ENCODE data around the gene KCNB1. TPM values are rescaled to one million over a fixed set of nuclear protein-coding genes. Genes with fewer than 3 reads are reported as not detected.

KCNB1 gene
- polyA plus RNA-seq, 1 donor from 2014 or later = 3.6 TPM

DNA sequence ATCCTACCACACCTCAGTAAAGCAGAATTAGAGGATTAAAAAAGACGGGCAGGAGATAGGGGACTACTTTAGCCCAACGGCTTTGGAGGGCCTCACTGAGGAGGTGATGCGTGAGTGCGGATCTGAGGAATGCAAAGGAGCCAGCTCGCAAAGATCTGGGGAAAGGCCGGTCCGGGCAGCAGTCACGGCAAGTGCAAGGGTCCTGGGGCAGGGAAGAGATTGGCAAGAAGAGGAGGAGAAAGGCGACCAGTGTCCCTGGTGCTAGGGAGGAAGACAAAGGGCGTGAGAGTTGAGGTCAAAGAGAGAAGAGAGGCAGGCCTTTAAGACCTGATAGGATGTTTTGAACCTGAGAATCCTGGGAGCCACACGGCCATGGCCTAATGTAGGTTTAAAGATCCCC, 86.8 kb downstream of the KCNB1 start:
- no peak overlapping the region for H3K9ac ChIP-seq (ENCODE audit: low read length)
- TF ChIP-seq TAF1 (IDR thresholded peaks at IDR 0.05; ENCODE audit: low read depth) = no peak
- TF ChIP-seq POLR2AphosphoS5 (IDR thresholded peaks at IDR 0.05) = no peak
- no peak for TF ChIP-seq EZH2 (IDR thresholded peaks at IDR 0.05; ENCODE audit: borderline replicate concordance, insufficient read depth, low read length, poor library complexity, severe bottlenecking)
- no peak for TF ChIP-seq REST (IDR thresholded peaks at IDR 0.05; ENCODE audit: borderline replicate concordance)
- no peak for TF ChIP-seq MXI1 (conservative IDR thresholded peaks at IDR 0.05; ENCODE audit: poor library complexity, severe bottlenecking)
- TF ChIP-seq SMC3 (conservative IDR thresholded peaks at IDR 0.05; ENCODE audit: poor library complexity) = no peak
- TF ChIP-seq RAD21 (conservative IDR thresholded peaks at IDR 0.05) = no peak
- no peak for TF ChIP-seq CTCF (IDR thresholded peaks at IDR 0.05; ENCODE audit: poor library complexity, severe bottlenecking)
- H3K9me2 ChIP-seq (ENCODE audit: insufficient read depth, low read length) = no peaks in the 10 kb centered on the region
- no peaks in the 10 kb centered on the region for H4K20me1 ChIP-seq (ENCODE audit: insufficient read depth)
- H3K27ac ChIP-seq (ENCODE audit: low read length) = no peak overlapping the region
- no peak overlapping the region for H3K4me3 ChIP-seq (ENCODE audit: low read length)
- H3K4me2 ChIP-seq (ENCODE audit: low read length) = no peak overlapping the region
- no peak overlapping the region for H2AFZ ChIP-seq (ENCODE audit: low read depth, low read length)
- no peaks in the 10 kb centered on the region for H3K36me3 ChIP-seq (ENCODE audit: insufficient read depth, low read length)
- H3K9me3 ChIP-seq (ENCODE audit: low read length) = no peaks in the 10 kb centered on the region
- H3K27me3 ChIP-seq (ENCODE audit: insufficient read depth, low read depth, low read length) = no peaks in the 10 kb centered on the region
- no peaks in the 10 kb centered on the region for H3F3A ChIP-seq (ENCODE audit: insufficient read depth, low read length, poor library complexity, severe bottlenecking)
- H3K79me2 ChIP-seq (replicated peaks; ENCODE audit: insufficient read depth, low read length) = no peaks in the 10 kb centered on the region

DNA sequence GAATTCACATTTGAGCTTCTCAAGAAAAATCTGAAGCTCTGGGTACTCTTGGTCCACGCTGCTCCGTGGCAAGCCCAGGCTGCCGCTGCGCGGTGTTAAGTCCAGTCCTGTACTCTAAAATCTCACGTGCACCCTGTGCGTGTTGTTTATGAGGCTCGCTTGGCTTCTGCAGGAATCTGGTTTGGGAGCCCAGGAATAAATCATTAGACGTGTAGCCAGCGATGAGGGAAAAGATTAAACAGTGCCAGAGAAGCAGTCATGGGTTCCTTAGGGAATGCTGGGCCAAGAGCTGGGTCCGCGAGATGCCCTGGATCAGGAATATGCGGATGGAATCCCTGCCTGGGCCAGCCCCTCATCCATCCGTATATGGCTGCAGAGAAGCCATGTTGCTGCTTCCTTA, 87.3 kb downstream of the KCNB1 start:
- no peaks in the 10 kb centered on the region for H3K9me2 ChIP-seq (ENCODE audit: insufficient read depth, low read length)
- no peaks in the 10 kb centered on the region for H3K27me3 ChIP-seq (ENCODE audit: insufficient read depth, low read depth, low read length)
- H3K4me3 ChIP-seq (ENCODE audit: low read length) = no peak overlapping the region
- H3K36me3 ChIP-seq (ENCODE audit: insufficient read depth, low read length) = no peaks in the 10 kb centered on the region
- H3K79me2 ChIP-seq (replicated peaks; ENCODE audit: insufficient read depth, low read length) = no peaks in the 10 kb centered on the region
- H2AFZ ChIP-seq (ENCODE audit: low read depth, low read length) = no peak overlapping the region
- TF ChIP-seq TAF1 (IDR thresholded peaks at IDR 0.05; ENCODE audit: low read depth) = no peak
- no peak for TF ChIP-seq SMC3 (conservative IDR thresholded peaks at IDR 0.05; ENCODE audit: poor library complexity)
- no peak for TF ChIP-seq CTCF (IDR thresholded peaks at IDR 0.05; ENCODE audit: poor library complexity, severe bottlenecking)
- TF ChIP-seq EP300 (conservative IDR thresholded peaks at IDR 0.05; ENCODE audit: poor library complexity, severe bottlenecking) = no peak
- no peak for TF ChIP-seq RAD21 (conservative IDR thresholded peaks at IDR 0.05)
- TF ChIP-seq EZH2 (IDR thresholded peaks at IDR 0.05; ENCODE audit: borderline replicate concordance, insufficient read depth, low read length, poor library complexity, severe bottlenecking) = no peak
- TF ChIP-seq POLR2AphosphoS5 (IDR thresholded peaks at IDR 0.05) = no peak
- no peak for TF ChIP-seq MXI1 (conservative IDR thresholded peaks at IDR 0.05; ENCODE audit: poor library complexity, severe bottlenecking)
- no peak for TF ChIP-seq REST (IDR thresholded peaks at IDR 0.05; ENCODE audit: borderline replicate concordance)
- no peaks in the 10 kb centered on the region for H3K9me3 ChIP-seq (ENCODE audit: low read length)
- no peak overlapping the region for H3K9ac ChIP-seq (ENCODE audit: low read length)
- no peaks in the 10 kb centered on the region for H4K20me1 ChIP-seq (ENCODE audit: insufficient read depth)
- no peak overlapping the region for H3K27ac ChIP-seq (ENCODE audit: low read length)
- no peaks in the 10 kb centered on the region for H3F3A ChIP-seq (ENCODE audit: insufficient read depth, low read length, poor library complexity, severe bottlenecking)
- no peak overlapping the region for H3K4me2 ChIP-seq (ENCODE audit: low read length)
